Calu3 (cell line): ENCODE measurements around the gene RABGAP1L. TPM values are rescaled to one million over a fixed set of nuclear protein-coding genes. Genes with fewer than 3 reads are reported as not detected.

ENCODE experiments used
- BruUV-seq: library from RNA; stranded (reverse); fragments of 400-500 nt; replicated peaks from 2 replicates; lab custom pipeline; 2021; lab: Mats Ljungman, UMichigan
- CTCF ChIA-PET: fragments of 300-600 bp; sonication (Branson Sonifier 250); formaldehyde crosslinking; loops from one replicate; lab custom pipeline; 2022; ENCODE audit warnings: antibody characterized with exemption; lab: Charles Lee
- DNase-seq: peaks from one replicate; pipeline ENCODE4 v3.0.0; 2022
- H3K27ac Mint-ChIP-seq: one replicate; pipeline ENCODE4 v1.8.0; 2022; ENCODE audit warnings: mixed read lengths; ENCODE audit not compliant: unreplicated experiment
- H3K27me3 Mint-ChIP-seq: one replicate; pipeline ENCODE4 v1.8.0; 2022; ENCODE audit warnings: mixed read lengths; ENCODE audit not compliant: unreplicated experiment
- H3K36me3 Mint-ChIP-seq: one replicate; pipeline ENCODE4 v1.8.0; 2022; ENCODE audit warnings: mild to moderate bottlenecking, moderate library complexity, mixed read lengths; ENCODE audit not compliant: insufficient read depth, unreplicated experiment
- H3K4me1 Mint-ChIP-seq: one replicate; pipeline ENCODE4 v1.8.0; 2022; ENCODE audit warnings: mild to moderate bottlenecking, low read depth, mixed read lengths; ENCODE audit not compliant: unreplicated experiment
- H3K4me3 Mint-ChIP-seq: one replicate; pipeline ENCODE4 v1.8.0; 2022; ENCODE audit warnings: mild to moderate bottlenecking, low read depth, moderate library complexity, mixed read lengths; ENCODE audit not compliant: unreplicated experiment
- H3K9me3 Mint-ChIP-seq: one replicate; pipeline ENCODE4 v1.8.0; 2022; ENCODE audit warnings: low read depth, mixed read lengths; ENCODE audit not compliant: unreplicated experiment
- intact Hi-C: fragments of 100-400 bp; cut with micrococcal nuclease; formaldehyde crosslinking; loops from one replicate; pipeline ENCODE4 v1.10.0; 2022; ENCODE audit not compliant: unreplicated experiment
- total RNA-seq: library from RNA; stranded (reverse); gene quantifications from 2 replicates; pipeline ENCODE4 v1.2.3, GENCODE V29; 2022
- TF ChIP-seq, protein P1 (sequence below): fragments of 200-600 bp; IDR thresholded peaks from one replicate; pipeline ENCODE4 v1.8.0; 2022; ENCODE audit warnings: antibody characterized with exemption; ENCODE audit not compliant: unreplicated experiment

The RABGAP1L gene
- total RNA-seq, 1 experiment from 2014 or later = 135 TPM

DNA sequence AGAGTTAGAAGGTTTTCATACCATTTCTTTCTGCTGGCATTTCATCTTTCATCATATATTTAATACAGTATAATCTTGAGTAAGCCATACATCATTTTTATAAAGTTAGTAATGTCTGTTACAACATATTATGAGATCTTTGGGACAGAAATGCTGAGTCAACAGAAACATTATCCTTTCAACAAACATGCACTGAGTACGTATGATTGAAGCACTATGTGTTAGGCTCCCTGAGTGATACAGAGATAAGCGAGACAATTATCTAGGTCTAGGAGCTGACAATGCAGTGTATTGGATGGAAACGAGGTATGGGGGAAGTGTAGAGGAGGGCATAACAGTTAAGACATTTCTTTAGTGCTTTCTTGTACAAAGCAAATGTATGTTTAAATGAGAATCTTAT is 268.7 kb downstream of the RABGAP1L start:
- no TSS peak for BruUV-seq
- TF ChIP-seq, protein P1, sequence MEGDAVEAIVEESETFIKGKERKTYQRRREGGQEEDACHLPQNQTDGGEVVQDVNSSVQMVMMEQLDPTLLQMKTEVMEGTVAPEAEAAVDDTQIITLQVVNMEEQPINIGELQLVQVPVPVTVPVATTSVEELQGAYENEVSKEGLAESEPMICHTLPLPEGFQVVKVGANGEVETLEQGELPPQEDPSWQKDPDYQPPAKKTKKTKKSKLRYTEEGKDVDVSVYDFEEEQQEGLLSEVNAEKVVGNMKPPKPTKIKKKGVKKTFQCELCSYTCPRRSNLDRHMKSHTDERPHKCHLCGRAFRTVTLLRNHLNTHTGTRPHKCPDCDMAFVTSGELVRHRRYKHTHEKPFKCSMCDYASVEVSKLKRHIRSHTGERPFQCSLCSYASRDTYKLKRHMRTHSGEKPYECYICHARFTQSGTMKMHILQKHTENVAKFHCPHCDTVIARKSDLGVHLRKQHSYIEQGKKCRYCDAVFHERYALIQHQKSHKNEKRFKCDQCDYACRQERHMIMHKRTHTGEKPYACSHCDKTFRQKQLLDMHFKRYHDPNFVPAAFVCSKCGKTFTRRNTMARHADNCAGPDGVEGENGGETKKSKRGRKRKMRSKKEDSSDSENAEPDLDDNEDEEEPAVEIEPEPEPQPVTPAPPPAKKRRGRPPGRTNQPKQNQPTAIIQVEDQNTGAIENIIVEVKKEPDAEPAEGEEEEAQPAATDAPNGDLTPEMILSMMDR = no peak
- intact Hi-C loops = no loop called here
- DNase-seq = no peak
- CTCF ChIA-PET = no interaction called here
- Mint-ChIP-seq H3K27me3 (no peaks in the 10 kb centered on the region), H3K4me3 (no peak overlapping the region), H3K36me3 (no peaks in the 10 kb centered on the region), H3K27ac (no peak overlapping the region), H3K9me3 (no peaks in the 10 kb centered on the region), H3K4me1 (no peaks in the 10 kb centered on the region)

DNA sequence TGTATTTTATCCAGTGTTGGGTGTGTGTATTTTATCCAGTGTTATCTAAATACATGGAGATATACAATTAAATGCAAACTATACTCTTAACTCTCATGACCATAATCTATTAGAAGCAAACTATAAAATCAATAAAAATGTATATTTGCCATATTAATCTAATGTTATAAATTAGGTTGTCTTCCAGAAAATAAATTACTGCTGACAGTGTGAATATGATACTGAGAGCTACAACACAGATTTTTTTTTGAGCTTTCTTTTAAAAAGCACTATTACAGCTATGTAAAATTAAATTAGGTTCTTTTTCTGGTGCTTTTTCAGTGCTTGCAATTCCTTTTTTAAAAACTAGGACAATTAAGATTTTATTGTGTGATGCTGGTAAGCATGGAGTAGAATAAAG is 269.4 kb downstream of the RABGAP1L start:
- no peaks in the 10 kb centered on the region for H3K9me3 Mint-ChIP-seq
- BruUV-seq = no TSS peak

DNA sequence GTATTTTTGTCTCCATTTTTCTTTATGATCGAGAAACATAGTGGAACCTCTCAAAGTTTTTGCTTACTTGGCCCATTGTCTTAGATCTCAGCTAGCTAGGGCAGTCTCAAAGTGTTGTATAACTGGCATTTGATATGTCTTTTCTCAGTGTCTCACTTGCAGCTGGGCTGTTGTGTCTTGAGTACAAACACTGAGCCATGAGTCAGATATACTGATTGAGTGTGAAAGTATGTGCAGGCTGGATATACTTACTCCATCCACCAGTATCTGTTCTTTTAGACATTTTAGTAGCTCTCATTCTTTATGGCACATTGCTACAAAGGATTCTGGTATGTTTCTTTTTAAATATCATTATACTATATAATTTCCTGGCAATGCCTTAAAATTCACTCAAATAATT is 274.1 kb downstream of the RABGAP1L start:
- CTCF ChIA-PET = no interaction called here
- Mint-ChIP-seq H3K9me3 (peaks cover 2% of the 10 kb centered on the region), H3K27me3 (no peaks in the 10 kb centered on the region), H3K4me1 (no peaks in the 10 kb centered on the region), H3K27ac (no peak overlapping the region), H3K36me3 (no peaks in the 10 kb centered on the region), H3K4me3 (no peak overlapping the region)
- no TSS peak for BruUV-seq
- DNase-seq = no peak
- TF ChIP-seq, protein P1 = no peak
- intact Hi-C loops = no loop called here

More for the DNA sequence above, 269.4 kb downstream of the RABGAP1L start:
- TF ChIP-seq, protein P1 = no peak
- no peak overlapping the region for H3K4me3 Mint-ChIP-seq
- no peak for DNase-seq
- H3K27me3 Mint-ChIP-seq = no peaks in the 10 kb centered on the region
- H3K27ac Mint-ChIP-seq = no peak overlapping the region
- CTCF ChIA-PET = no interaction called here
- no peaks in the 10 kb centered on the region for H3K4me1 Mint-ChIP-seq
- intact Hi-C loops = no loop called here
- no peaks in the 10 kb centered on the region for H3K36me3 Mint-ChIP-seq

DNA sequence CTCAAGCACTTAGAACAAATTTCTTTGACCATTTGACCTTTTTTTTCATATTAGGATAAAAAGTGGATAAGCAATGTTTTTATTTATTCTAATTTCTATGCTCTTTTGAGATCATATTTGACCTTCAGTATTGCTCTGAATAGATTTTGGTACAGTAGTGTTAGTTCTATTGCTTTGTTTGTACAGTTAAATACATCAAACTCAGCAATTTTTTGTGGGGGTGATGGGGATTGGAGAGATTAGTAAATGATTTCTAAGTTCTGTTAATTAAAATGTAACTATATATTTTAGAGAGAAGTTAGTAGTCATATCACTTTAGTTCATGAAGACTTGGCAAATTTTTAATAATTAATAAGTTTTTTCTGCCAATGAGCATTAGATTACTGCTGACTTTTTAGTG is 286.0 kb downstream of the RABGAP1L start:
- Mint-ChIP-seq H3K27me3 (no peaks in the 10 kb centered on the region), H3K4me1 (no peaks in the 10 kb centered on the region), H3K4me3 (no peak overlapping the region), H3K27ac (no peak overlapping the region), H3K36me3 (no peaks in the 10 kb centered on the region), H3K9me3 (no peaks in the 10 kb centered on the region)
- intact Hi-C loops = no loop called here
- TF ChIP-seq, protein P1 = no peak
- BruUV-seq = no TSS peak
- DNase-seq = no peak
- CTCF ChIA-PET = no interaction called here

DNA sequence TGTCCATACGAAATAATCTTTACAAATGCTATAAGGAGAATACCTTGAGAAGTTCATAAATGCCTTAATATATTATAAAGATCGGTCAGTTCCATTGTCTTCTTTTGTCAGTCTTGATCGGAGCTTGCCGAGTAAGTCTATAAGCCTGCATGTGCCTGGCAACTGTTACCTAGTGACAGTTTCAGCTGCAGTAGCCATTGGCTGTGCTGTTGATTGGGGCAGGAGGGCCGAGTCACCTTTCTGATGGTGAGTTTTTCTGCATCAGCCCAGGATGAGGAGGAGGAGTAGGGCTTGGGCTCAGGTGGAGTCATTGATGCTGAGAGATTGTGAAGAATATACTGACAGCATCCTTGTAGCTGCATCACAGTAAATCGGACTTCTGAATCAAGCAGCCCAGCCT is 286.5 kb downstream of the RABGAP1L start:
- no peaks in the 10 kb centered on the region for H3K4me1 Mint-ChIP-seq
- no peak overlapping the region for H3K27ac Mint-ChIP-seq
- no peaks in the 10 kb centered on the region for H3K9me3 Mint-ChIP-seq
- TF ChIP-seq, protein P1 = no peak
- CTCF ChIA-PET = no interaction called here
- intact Hi-C loops = no loop called here
- H3K36me3 Mint-ChIP-seq = no peaks in the 10 kb centered on the region
- H3K4me3 Mint-ChIP-seq = no peak overlapping the region
- no peaks in the 10 kb centered on the region for H3K27me3 Mint-ChIP-seq
- DNase-seq = no peak
- BruUV-seq = no TSS peak
